SK-N-SH (cell line): ENCODE data around the gene ADAMTS9. TPM values are rescaled to one million over a fixed set of nuclear protein-coding genes. Genes with fewer than 3 reads are reported as not detected.

Experiments
- CTCF ChIA-PET: fragments of 300-600, 350-600 bp; formaldehyde crosslinking; extraction: SDS; loops from one replicate; lab custom pipeline; 2021; lab: Yijun Ruan, JAX
- POLR2A ChIA-PET: fragments of 350-600 bp; sonication (Branson Sonifier 250); formaldehyde crosslinking; extraction: SDS; loops from one replicate; lab custom pipeline; 2020; ENCODE audit warnings: antibody characterized with exemption, inconsistent platforms; lab: Yijun Ruan, JAX
- DNase-seq: peaks from one replicate; pipeline ENCODE4 v3.0.0; 2012
- H2AFZ ChIP-seq: fragments of 200-600 bp; sonication (generic); 2 replicates; pipeline ENCODE4 v1.8.1; 2016; ENCODE audit warnings: antibody characterized with exemption, mild to moderate bottlenecking, low read depth
- H3F3A ChIP-seq: fragments of 200-600 bp; sonication (generic); replicated peaks from 2 replicates; pipeline ENCODE3; 2016; ENCODE audit warnings: antibody characterized with exemption, mild to moderate bottlenecking; ENCODE audit not compliant: insufficient read depth
- H3K27ac ChIP-seq, 2 experiments: fragments of 200-500 bp in 1 of 2; fragments of 200-600 bp in 1 of 2; sonication (Bioruptor generic) in 1 of 2; sonication (generic), shearing (Covaris generic) in 1 of 2; 2 replicates each; pipeline versions ENCODE4 v1.5.1 to v1.6.1; 2014 to 2016; ENCODE audit warnings: low read depth in 2 of 2, inconsistent platforms in 1 of 2, low read length in 1 of 2, mild to moderate bottlenecking in 1 of 2, mixed read lengths in 1 of 2
- H3K27me3 ChIP-seq: fragments of 200-600 bp; sonication (generic), shearing (Covaris generic); 2 replicates; pipeline ENCODE4 v1.6.1; 2016; ENCODE audit warnings: mixed run types; ENCODE audit not compliant: insufficient read depth
- H3K36me3 ChIP-seq, 2 experiments: fragments of 200-500 bp in 1 of 2; fragments of 200-600 bp in 1 of 2; sonication (Bioruptor generic) in 1 of 2; sonication (generic) in 1 of 2; replicated peaks in 1 of 2; 2 replicates each; pipeline versions ENCODE3 to v1.5.1; 2014 to 2016; ENCODE audit warnings: low read length in 1 of 2, mild to moderate bottlenecking in 1 of 2; ENCODE audit not compliant: insufficient read depth in 2 of 2, control insufficient read depth in 1 of 2
- H3K4me1 ChIP-seq, 2 experiments: fragments of 200-500 bp in 1 of 2; fragments of 200-600 bp in 1 of 2; sonication (Bioruptor generic) in 1 of 2; sonication (generic), shearing (Covaris generic) in 1 of 2; 2 replicates each; pipeline versions ENCODE4 v1.5.1 to v1.6.1; 2014 to 2016; ENCODE audit warnings: low read depth in 1 of 2, low read length in 1 of 2, mixed run types in 1 of 2; ENCODE audit not compliant: insufficient read depth in 2 of 2, control insufficient read depth in 1 of 2
- H3K4me2 ChIP-seq: fragments of 200-600 bp; sonication (generic), shearing (Covaris generic); 2 replicates; pipeline ENCODE4 v1.6.1; 2017; ENCODE audit warnings: mixed run types
- H3K4me3 ChIP-seq, 2 experiments: fragments of 200-500 bp in 1 of 2; fragments of 200-600 bp in 1 of 2; sonication (Bioruptor generic) in 1 of 2; sonication (generic), shearing (Covaris generic) in 1 of 2; 2 replicates each; pipeline versions ENCODE4 v1.5.1 to v1.8.1; 2014 to 2016; ENCODE audit warnings: low read depth in 2 of 2, inconsistent platforms in 1 of 2, low read length in 1 of 2, mild to moderate bottlenecking in 1 of 2, mixed read lengths in 1 of 2, moderate library complexity in 1 of 2
- H3K79me2 ChIP-seq: fragments of 200-600 bp; sonication (generic); 2 replicates; pipeline ENCODE4 v1.8.1; 2017; ENCODE audit warnings: mild to moderate bottlenecking; ENCODE audit not compliant: insufficient read depth
- H3K9ac ChIP-seq: fragments of 200-600 bp; sonication (generic); 2 replicates; pipeline ENCODE4 v1.6.1; 2017; ENCODE audit warnings: mixed run types
- H3K9me2 ChIP-seq: fragments of 200-600 bp; sonication (generic); 2 replicates; pipeline ENCODE4 v1.6.1; 2017; ENCODE audit warnings: mixed run types
- H3K9me3 ChIP-seq: fragments of 200-600 bp; sonication (generic); 2 replicates; pipeline ENCODE4 v1.6.1; 2017; ENCODE audit warnings: mixed run types, mild to moderate bottlenecking, moderate library complexity
- H4K20me1 ChIP-seq: fragments of 200-600 bp; sonication (generic); 2 replicates; pipeline ENCODE4 v1.6.1; 2017; ENCODE audit warnings: mild to moderate bottlenecking, mixed run types; ENCODE audit not compliant: insufficient read depth
- ELF1 ChIP-seq: IDR thresholded peaks from 2 replicates; pipeline ENCODE4 v1.4.0; 2012
- FOSL2 ChIP-seq: IDR thresholded peaks from 2 replicates; pipeline ENCODE4 v1.4.0; 2012; ENCODE audit warnings: low read depth, mild to moderate bottlenecking, moderate library complexity, borderline replicate concordance
- IRF3 ChIP-seq: fragments of 150-350 bp; IDR thresholded peaks from 2 replicates; pipeline ENCODE4 v1.6.1; 2016; ENCODE audit warnings: mild to moderate bottlenecking, low read depth, low read length
- MEF2A ChIP-seq: IDR thresholded peaks from 2 replicates; pipeline ENCODE4 v1.4.0; 2012; ENCODE audit warnings: low read depth, borderline replicate concordance
- MXI1 ChIP-seq: IDR thresholded peaks from 2 replicates; pipeline ENCODE4 v1.6.1; 2012; ENCODE audit warnings: mild to moderate bottlenecking, low read depth, low read length, improper control_type of control experiment
- NRF1 ChIP-seq: IDR thresholded peaks from 2 replicates; pipeline ENCODE4 v1.6.1; 2012; ENCODE audit warnings: low read depth, mild to moderate bottlenecking, low read length
- SIN3A ChIP-seq: IDR thresholded peaks from 2 replicates; pipeline ENCODE4 v1.6.1; 2012; ENCODE audit warnings: low read depth, mild to moderate bottlenecking, low read length, moderate library complexity, borderline replicate concordance
- SMC3 ChIP-seq: IDR thresholded peaks from 2 replicates; pipeline ENCODE4 v1.6.1; 2012; ENCODE audit warnings: low read depth, low read length, improper control_type of control experiment
- USF2 ChIP-seq: fragments of 150-350 bp; IDR thresholded peaks from 2 replicates; pipeline ENCODE4 v1.6.1; 2017; ENCODE audit warnings: antibody characterized with exemption, low read length, low read depth, borderline replicate concordance
- ZBTB33 ChIP-seq: IDR thresholded peaks from 2 replicates; pipeline ENCODE4 v1.4.0; 2012; ENCODE audit warnings: low read depth, borderline replicate concordance
- WGBS: methylation state at CpG from one replicate; pipeline ENCODE4 v1.1.6; 2017; ENCODE audit warnings: low lambda C conversion rate; 5-methylcytosine and 5-hydroxymethylcytosine counted together
- polyA plus RNA-seq, 3 experiments: library from polyadenylated mRNA; depleted of rRNA; stranded (reverse); fragments of >200 nt; gene quantifications; 2 replicates each; pipeline ENCODE4 v1.2.3, GENCODE V29; 2012

ADAMTS9 gene
- polyA plus RNA-seq, 1 of the 3 experiments (the other 2 are of a cell fraction), result 4.1 TPM

- Histone ChIP-seq H3K36me3 (peaks cover 31 to 37% of the 10 kb centered on the region in 2 experiments), H3F3A (no peaks in the 10 kb centered on the region), H3K27me3 (no peaks in the 10 kb centered on the region), H3K4me3 (no peak overlapping the region), H3K9me2 (no peaks in the 10 kb centered on the region), H3K4me1 (no peaks in the 10 kb centered on the region), H2AFZ (no peak overlapping the region)
- CTCF ChIA-PET, result interaction anchor here (1.5 to 4.0 kb wide), 2 partner anchors 10 to 12 kb away, joined by 8 to 22 read pairs; no protein-coding TSS in a partner anchor
- WGBS, result 86% methylated on average over 3 of the region's 3 CpGs
- TF ChIP-seq MEF2A (no peak), SMC3 (no peak)
- TF ChIP-seq, all 33 proteins: peak for 0
- DNase-seq, result no peak
- Histone ChIP-seq H3K27ac (no peak overlapping the region), H3K79me2 (no peaks in the 10 kb centered on the region), H4K20me1 (no peaks in the 10 kb centered on the region), H3K9ac (no peak overlapping the region), H3K4me2 (no peak overlapping the region), H3K9me3 (peaks cover 13% of the 10 kb centered on the region; the same call in 1 of the 2 replicates)
- POLR2A ChIA-PET, result no interaction called here
Observed at GRCh38 chr3:64520334-64520733, 167.5 kb downstream of the ADAMTS9 start.

GRCh38 chr3:64518950-64519349 lies 168.8 kb downstream of the ADAMTS9 start:
- Histone ChIP-seq H3K36me3 (peaks cover 26 to 30% of the 10 kb centered on the region in 2 experiments), H3K4me2 (no peak overlapping the region), H3K9me3 (peaks cover 9% of the 10 kb centered on the region; the same call in 1 of the 2 replicates), H3K9me2 (no peaks in the 10 kb centered on the region), H3K27me3 (no peaks in the 10 kb centered on the region), H2AFZ (no peak overlapping the region), H3K4me3 (no peak overlapping the region), H3K79me2 (no peaks in the 10 kb centered on the region), H4K20me1 (no peaks in the 10 kb centered on the region), H3F3A (no peaks in the 10 kb centered on the region), H3K9ac (no peak overlapping the region), H3K4me1 (no peaks in the 10 kb centered on the region), H3K27ac (no peak overlapping the region)
- TF ChIP-seq IRF3 (no peak), MXI1 (no peak), ELF1 (no peak), ZBTB33 (no peak), NRF1 (no peak), USF2 (no peak), FOSL2 (no peak), MEF2A (no peak), SIN3A (no peak)
- ChIA-PET CTCF (interaction anchor here (0.7 to 2.3 kb wide), 4 partner anchors 12 to 974 kb away, joined by 3 to 12 read pairs (median 4); no protein-coding TSS in a partner anchor), POLR2A (no interaction called here)
- no peak for DNase-seq
- 80% methylated on average over 1 of the region's 1 CpG for WGBS
